ENCODE measurements around the gene SCAF4.
"Not testable (repeated sequence)": the region's sequence is repeated elsewhere in the genome, so short reads cannot be mapped to it uniquely, and the experiment has no call there.

Gene SCAF4

DNA sequence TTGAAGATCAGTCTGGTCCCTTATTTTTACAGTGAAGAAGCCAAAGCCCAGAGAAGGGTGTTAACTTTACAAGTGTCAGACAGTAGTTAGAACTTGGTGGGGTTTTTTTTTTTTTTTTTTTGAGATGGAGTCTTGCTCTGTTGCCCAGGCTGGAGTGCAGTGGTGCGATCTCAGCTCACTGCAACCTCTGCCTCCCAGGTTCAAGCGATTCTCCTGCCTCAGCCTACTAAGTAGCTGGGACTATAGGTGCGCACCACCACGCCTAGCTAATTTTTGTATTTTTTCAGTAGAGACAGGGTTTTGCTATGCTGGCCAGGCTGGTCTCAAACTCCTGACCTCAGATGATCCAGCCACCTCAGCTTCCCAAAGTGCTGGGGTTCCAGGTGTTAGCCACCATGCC lies 66.0 kb downstream of the SCAF4 start:
- H3K27ac ChIP-seq (ENCODE audit: insufficient read depth, low read depth, low read length, poor library complexity, severe bottlenecking); H3K36me3 ChIP-seq (ENCODE audit: control insufficient read depth, insufficient read depth, low read length); H3K9me3 ChIP-seq (ENCODE audit: control insufficient read depth, low read length); H3K4me1 ChIP-seq (ENCODE audit: control insufficient read depth, insufficient read depth, low read length); H3K27me3 ChIP-seq (ENCODE audit: control insufficient read depth, insufficient read depth, low read length, poor library complexity, severe bottlenecking); H3K4me3 ChIP-seq (ENCODE audit: insufficient read depth, low read depth, low read length): not testable (repeated sequence)
- WGBS, 2 experiments = 89% methylated on average over 4 of the region's 4 CpGs

- Histone ChIP-seq H3K4me1 (ENCODE audit: control insufficient read depth, insufficient read depth, low read length) (no peaks in the 10 kb centered on the region), H3K4me3 (ENCODE audit: insufficient read depth, low read depth, low read length) (no peak overlapping the region), H3K36me3 (ENCODE audit: control insufficient read depth, insufficient read depth, low read length) (peaks cover 9% of the 10 kb centered on the region), H3K27me3 (ENCODE audit: control insufficient read depth, insufficient read depth, low read length, poor library complexity, severe bottlenecking) (no peaks in the 10 kb centered on the region), H3K27ac (ENCODE audit: insufficient read depth, low read depth, low read length, poor library complexity, severe bottlenecking) (no peak overlapping the region), H3K9me3 (ENCODE audit: control insufficient read depth, low read length) (no peaks in the 10 kb centered on the region)
- 89 to 91% methylated on average over 8 of the region's 8 CpGs for WGBS, 2 experiments
Observed at GRCh38 chr21:31665397-31665796, 66.5 kb downstream of the SCAF4 start.

- Histone ChIP-seq H3K27me3 (ENCODE audit: control insufficient read depth, insufficient read depth, low read length, poor library complexity, severe bottlenecking) (no peaks in the 10 kb centered on the region), H3K27ac (ENCODE audit: insufficient read depth, low read depth, low read length, poor library complexity, severe bottlenecking) (no peak overlapping the region), H3K9me3 (ENCODE audit: control insufficient read depth, low read length) (no peaks in the 10 kb centered on the region), H3K4me1 (ENCODE audit: control insufficient read depth, insufficient read depth, low read length) (no peaks in the 10 kb centered on the region), H3K4me3 (ENCODE audit: insufficient read depth, low read depth, low read length) (no peak overlapping the region), H3K36me3 (ENCODE audit: control insufficient read depth, insufficient read depth, low read length) (peaks cover 9% of the 10 kb centered on the region)
- 92 to 95% methylated on average over 7 of the region's 7 CpGs for WGBS, 2 experiments
Observed at GRCh38 chr21:31663584-31664249, 68.2 kb downstream of the SCAF4 start.

GRCh38 chr21:31660591-31660990 lies 71.3 kb downstream of the SCAF4 start:
- Histone ChIP-seq H3K4me1 (ENCODE audit: control insufficient read depth, insufficient read depth, low read length) (no peaks in the 10 kb centered on the region), H3K27ac (ENCODE audit: insufficient read depth, low read depth, low read length, poor library complexity, severe bottlenecking) (no peak overlapping the region), H3K27me3 (ENCODE audit: control insufficient read depth, insufficient read depth, low read length, poor library complexity, severe bottlenecking) (no peaks in the 10 kb centered on the region), H3K9me3 (ENCODE audit: control insufficient read depth, low read length) (no peaks in the 10 kb centered on the region), H3K36me3 (ENCODE audit: control insufficient read depth, insufficient read depth, low read length) (peaks cover 9% of the 10 kb centered on the region), H3K4me3 (ENCODE audit: insufficient read depth, low read depth, low read length) (peak overlapping the region; percentile 63)
- WGBS, 2 experiments = 62% methylated on average over 7 to 8 of the region's 8 CpGs

GRCh38 chr21:31660259-31660565 lies 71.7 kb downstream of the SCAF4 start:
- H3K27ac ChIP-seq (ENCODE audit: insufficient read depth, low read depth, low read length, poor library complexity, severe bottlenecking) = no peak overlapping the region
- peak overlapping the region; percentile 63 for H3K4me3 ChIP-seq (ENCODE audit: insufficient read depth, low read depth, low read length)
- peaks cover 9% of the 10 kb centered on the region for H3K36me3 ChIP-seq (ENCODE audit: control insufficient read depth, insufficient read depth, low read length)
- H3K9me3 ChIP-seq (ENCODE audit: control insufficient read depth, low read length) = no peaks in the 10 kb centered on the region
- no peaks in the 10 kb centered on the region for H3K27me3 ChIP-seq (ENCODE audit: control insufficient read depth, insufficient read depth, low read length, poor library complexity, severe bottlenecking)
- no peaks in the 10 kb centered on the region for H3K4me1 ChIP-seq (ENCODE audit: control insufficient read depth, insufficient read depth, low read length)
- 2 to 3% methylated on average over 12 of the region's 12 CpGs for WGBS, 2 experiments

DNA sequence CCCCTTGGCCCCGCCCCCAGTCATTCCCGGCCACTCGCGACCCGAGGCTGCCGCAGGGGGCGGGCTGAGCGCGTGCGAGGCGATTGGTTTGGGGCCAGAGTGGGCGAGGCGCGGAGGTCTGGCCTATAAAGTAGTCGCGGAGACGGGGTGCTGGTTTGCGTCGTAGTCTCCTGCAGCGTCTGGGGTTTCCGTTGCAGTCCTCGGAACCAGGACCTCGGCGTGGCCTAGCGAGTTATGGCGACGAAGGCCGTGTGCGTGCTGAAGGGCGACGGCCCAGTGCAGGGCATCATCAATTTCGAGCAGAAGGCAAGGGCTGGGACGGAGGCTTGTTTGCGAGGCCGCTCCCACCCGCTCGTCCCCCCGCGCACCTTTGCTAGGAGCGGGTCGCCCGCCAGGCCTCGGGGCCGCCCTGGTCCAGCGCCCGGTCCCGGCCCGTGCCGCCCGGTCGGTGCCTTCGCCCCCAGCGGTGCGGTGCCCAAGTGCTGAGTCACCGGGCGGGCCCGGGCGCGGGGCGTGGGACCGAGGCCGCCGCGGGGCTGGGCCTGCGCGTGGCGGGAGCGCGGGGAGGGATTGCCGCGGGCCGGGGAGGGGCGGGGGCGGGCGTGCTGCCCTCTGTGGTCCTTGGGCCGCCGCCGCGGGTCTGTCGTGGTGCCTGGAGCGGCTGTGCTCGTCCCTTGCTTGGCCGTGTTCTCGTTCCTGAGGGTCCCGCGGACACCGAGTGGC lies 72.2 kb downstream of the SCAF4 start, which contains the start of gene SOD1:
SOD1 (plus strand) TSS at position 158 of the 723 bp plus-strand sequence; CDS start at position 235, 77 bp downstream.
- H3K4me1 ChIP-seq (ENCODE audit: control insufficient read depth, insufficient read depth, low read length) = no peaks in the 10 kb centered on the region
- H3K27ac ChIP-seq (ENCODE audit: insufficient read depth, low read depth, low read length, poor library complexity, severe bottlenecking) = no peak within 1 kb of the TSS
- 0% methylated on average over 87 of the region's 87 CpGs for WGBS, 2 experiments
- H3K36me3 ChIP-seq (ENCODE audit: control insufficient read depth, insufficient read depth, low read length) = peaks cover 9% of the 10 kb centered on the region
- H3K4me3 ChIP-seq (ENCODE audit: insufficient read depth, low read depth, low read length) = peak within 1 kb of the TSS; percentile 63
- H3K27me3 ChIP-seq (ENCODE audit: control insufficient read depth, insufficient read depth, low read length, poor library complexity, severe bottlenecking) = no peaks in the 10 kb centered on the region
- H3K9me3 ChIP-seq (ENCODE audit: control insufficient read depth, low read length) = no peaks in the 10 kb centered on the region

DNA sequence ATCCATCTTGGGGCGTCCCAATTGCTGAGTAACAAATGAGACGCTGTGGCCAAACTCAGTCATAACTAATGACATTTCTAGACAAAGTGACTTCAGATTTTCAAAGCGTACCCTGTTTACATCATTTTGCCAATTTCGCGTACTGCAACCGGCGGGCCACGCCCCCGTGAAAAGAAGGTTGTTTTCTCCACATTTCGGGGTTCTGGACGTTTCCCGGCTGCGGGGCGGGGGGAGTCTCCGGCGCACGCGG lies 72.7 kb downstream of the SCAF4 start:
- no peaks in the 10 kb centered on the region for H3K27me3 ChIP-seq (ENCODE audit: control insufficient read depth, insufficient read depth, low read length, poor library complexity, severe bottlenecking)
- H3K9me3 ChIP-seq (ENCODE audit: control insufficient read depth, low read length) = no peaks in the 10 kb centered on the region
- 4 to 6% methylated on average over 18 of the region's 18 CpGs for WGBS, 2 experiments
- H3K36me3 ChIP-seq (ENCODE audit: control insufficient read depth, insufficient read depth, low read length) = peaks cover 9% of the 10 kb centered on the region
- H3K4me3 ChIP-seq (ENCODE audit: insufficient read depth, low read depth, low read length) = peak overlapping the region; percentile 63
- no peaks in the 10 kb centered on the region for H3K4me1 ChIP-seq (ENCODE audit: control insufficient read depth, insufficient read depth, low read length)
- no peak overlapping the region for H3K27ac ChIP-seq (ENCODE audit: insufficient read depth, low read depth, low read length, poor library complexity, severe bottlenecking)

- WGBS, 2 experiments = 92 to 93% methylated on average over 9 of the region's 9 CpGs
- H3K36me3 ChIP-seq (ENCODE audit: control insufficient read depth, insufficient read depth, low read length) = peaks cover 4% of the 10 kb centered on the region
- H3K4me3 ChIP-seq (ENCODE audit: insufficient read depth, low read depth, low read length) = no peak overlapping the region
- no peaks in the 10 kb centered on the region for H3K27me3 ChIP-seq (ENCODE audit: control insufficient read depth, insufficient read depth, low read length, poor library complexity, severe bottlenecking)
- no peaks in the 10 kb centered on the region for H3K9me3 ChIP-seq (ENCODE audit: control insufficient read depth, low read length)
- H3K27ac ChIP-seq (ENCODE audit: insufficient read depth, low read depth, low read length, poor library complexity, severe bottlenecking) = no peak overlapping the region
- H3K4me1 ChIP-seq (ENCODE audit: control insufficient read depth, insufficient read depth, low read length) = no peaks in the 10 kb centered on the region
Observed at GRCh38 chr21:31658053-31658452, 73.9 kb downstream of the SCAF4 start.

DNA sequence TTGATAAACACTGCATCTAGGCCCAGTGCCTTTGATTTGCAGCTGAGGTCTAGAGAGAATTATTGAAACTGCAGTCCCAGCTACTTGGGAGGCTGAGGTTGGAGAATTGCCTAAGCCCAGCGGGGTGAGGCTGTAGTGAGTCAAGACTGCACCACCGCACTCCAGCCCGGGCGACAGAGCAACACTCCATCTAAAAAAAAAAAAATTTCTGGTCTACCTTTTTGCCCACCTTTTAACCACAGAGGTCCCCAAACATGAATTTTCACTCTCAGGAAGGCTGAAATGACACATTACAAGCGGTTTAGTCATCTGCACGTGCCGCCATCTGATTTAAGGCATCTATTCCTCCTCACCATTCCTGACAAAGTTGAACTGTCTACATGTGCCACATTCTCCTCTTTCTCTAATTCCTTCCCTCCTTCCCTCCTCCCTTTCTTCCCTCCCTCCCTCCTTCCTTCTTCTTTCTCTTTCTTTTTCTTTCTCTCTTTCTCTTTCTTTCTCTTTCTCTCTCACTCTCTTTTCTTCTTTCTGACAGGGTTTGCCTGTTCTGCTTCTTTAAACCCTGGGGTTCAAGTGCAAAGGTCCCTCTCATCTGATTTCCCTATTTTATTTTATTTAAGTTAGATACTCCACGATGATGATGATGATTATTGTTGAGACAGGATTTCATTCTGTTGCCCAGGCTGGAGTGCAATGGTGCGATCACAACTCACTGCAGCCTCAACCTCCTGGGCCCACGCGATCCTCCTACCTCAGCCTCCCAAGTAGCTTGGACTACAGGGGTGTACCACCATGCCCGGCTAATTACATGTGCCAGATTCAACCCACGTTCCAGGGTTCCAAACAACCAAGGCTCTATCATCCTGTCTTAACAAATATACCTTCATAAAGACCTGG lies 75.5 kb downstream of the SCAF4 start:
- Histone ChIP-seq H3K27ac (ENCODE audit: insufficient read depth, low read depth, low read length, poor library complexity, severe bottlenecking) (no peak overlapping the region), H3K36me3 (ENCODE audit: control insufficient read depth, insufficient read depth, low read length) (peaks cover 1% of the 10 kb centered on the region), H3K4me1 (ENCODE audit: control insufficient read depth, insufficient read depth, low read length) (no peaks in the 10 kb centered on the region), H3K9me3 (ENCODE audit: control insufficient read depth, low read length) (no peaks in the 10 kb centered on the region), H3K4me3 (ENCODE audit: insufficient read depth, low read depth, low read length) (no peak overlapping the region), H3K27me3 (ENCODE audit: control insufficient read depth, insufficient read depth, low read length, poor library complexity, severe bottlenecking) (no peaks in the 10 kb centered on the region)
- WGBS, 2 experiments = 93 to 97% methylated on average over 12 to 13 of the region's 13 CpGs

- not testable (repeated sequence) for H3K4me3 ChIP-seq (ENCODE audit: insufficient read depth, low read depth, low read length); H3K27ac ChIP-seq (ENCODE audit: insufficient read depth, low read depth, low read length, poor library complexity, severe bottlenecking); H3K9me3 ChIP-seq (ENCODE audit: control insufficient read depth, low read length); H3K27me3 ChIP-seq (ENCODE audit: control insufficient read depth, insufficient read depth, low read length, poor library complexity, severe bottlenecking); H3K36me3 ChIP-seq (ENCODE audit: control insufficient read depth, insufficient read depth, low read length); H3K4me1 ChIP-seq (ENCODE audit: control insufficient read depth, insufficient read depth, low read length)
- WGBS, 2 experiments = 93 to 94% methylated on average over 18 to 19 of the region's 21 CpGs
Observed at GRCh38 chr21:31654821-31655580, 76.9 kb downstream of the SCAF4 start.
